Mesodermal cell (in vitro differentiated cells): Measurements from ENCODE around the gene GAMT.

ENCODE experiments used
- H3K27ac ChIP-seq: 2 replicates; pipeline ENCODE4 v1.7.0; 2013; ENCODE audit warnings: mild to moderate bottlenecking, low read depth, low read length, moderate library complexity; ENCODE audit not compliant: severe bottlenecking
- H3K36me3 ChIP-seq: 2 replicates; pipeline ENCODE4 v1.7.1; 2013; ENCODE audit warnings: mild to moderate bottlenecking, low read length, moderate library complexity; ENCODE audit not compliant: control insufficient read depth, insufficient read depth
- H3K4me1 ChIP-seq: one replicate; pipeline ENCODE4 v1.7.1; 2013; ENCODE audit warnings: mild to moderate bottlenecking, low read length; ENCODE audit not compliant: insufficient read depth, control insufficient read depth, poor library complexity, severe bottlenecking
- H3K4me3 ChIP-seq: 2 replicates; pipeline ENCODE4 v1.7.0; 2013; ENCODE audit warnings: low read length, control low read depth, mild to moderate bottlenecking; ENCODE audit not compliant: insufficient read depth, poor library complexity, severe bottlenecking; ENCODE audit errors: extremely low read depth
- H3K9me3 ChIP-seq: 2 replicates; pipeline ENCODE4 v1.7.1; 2013; ENCODE audit warnings: mild to moderate bottlenecking, low read length, moderate library complexity; ENCODE audit not compliant: control insufficient read depth
- WGBS, 2 experiments: methylation state at CpG; one replicate each; pipeline ENCODE4 v1.1.5; 2013; ENCODE audit warnings: missing lambda C conversion rate in 2 of 2; ENCODE audit not compliant: insufficient coverage in 2 of 2; 5-methylcytosine and 5-hydroxymethylcytosine counted together

The GAMT gene

GRCh38 chr19:1432507-1432887 lies 31.2 kb upstream of the GAMT start:
- H3K9me3 ChIP-seq, result no peaks in the 10 kb centered on the region
- no peak overlapping the region for H3K4me3 ChIP-seq
- H3K27ac ChIP-seq, result no peak overlapping the region
- peaks cover 73% of the 10 kb centered on the region for H3K36me3 ChIP-seq
- WGBS, 2 experiments, result 96 to 100% methylated on average over 7 to 11 of the region's 16 CpGs
- H3K4me1 ChIP-seq, result peaks cover 11% of the 10 kb centered on the region

- Histone ChIP-seq H3K9me3 (no peaks in the 10 kb centered on the region), H3K4me1 (peaks cover 11% of the 10 kb centered on the region), H3K4me3 (no peak overlapping the region), H3K36me3 (peaks cover 79% of the 10 kb centered on the region), H3K27ac (no peak overlapping the region)
- WGBS, 2 experiments, result 93 to 98% methylated on average over 19 to 24 of the region's 24 CpGs
These were observed 30.6 kb upstream of the GAMT start for GRCh38 chr19:1431759-1432506.

GRCh38 chr19:1430246-1430645 lies 28.9 kb upstream of the GAMT start:
- peaks cover 90% of the 10 kb centered on the region for H3K36me3 ChIP-seq
- no peak overlapping the region for H3K4me3 ChIP-seq
- peaks cover 11% of the 10 kb centered on the region for H3K4me1 ChIP-seq
- WGBS, 2 experiments, result 96 to 98% methylated on average over 8 of the region's 14 CpGs
- no peaks in the 10 kb centered on the region for H3K9me3 ChIP-seq
- no peak overlapping the region for H3K27ac ChIP-seq

- peaks cover 8% of the 10 kb centered on the region for H3K4me1 ChIP-seq
- H3K4me3 ChIP-seq, result no peak overlapping the region
- 93 to 99% methylated on average over 12 to 14 of the region's 14 CpGs for WGBS, 2 experiments
- H3K9me3 ChIP-seq, result no peaks in the 10 kb centered on the region
- H3K27ac ChIP-seq, result no peak overlapping the region
- H3K36me3 ChIP-seq, result peaks cover 92% of the 10 kb centered on the region
These were observed 28.4 kb upstream of the GAMT start for GRCh38 chr19:1429750-1430149.

- 95 to 98% methylated on average over 41 of the region's 41 CpGs for WGBS, 2 experiments
- Histone ChIP-seq H3K9me3 (no peaks in the 10 kb centered on the region), H3K36me3 (peaks cover 88% of the 10 kb centered on the region), H3K4me1 (peaks cover 8% of the 10 kb centered on the region), H3K4me3 (no peak overlapping the region), H3K27ac (no peak overlapping the region)
These were observed 27.5 kb upstream of the GAMT start for GRCh38 chr19:1428738-1429391.

- no peak overlapping the region for H3K4me3 ChIP-seq
- H3K36me3 ChIP-seq, result peaks cover 88% of the 10 kb centered on the region
- WGBS, 2 experiments, result 96 to 97% methylated on average over 26 to 27 of the region's 27 CpGs
- H3K9me3 ChIP-seq, result no peaks in the 10 kb centered on the region
- H3K4me1 ChIP-seq, result peaks cover 8% of the 10 kb centered on the region
- no peak overlapping the region for H3K27ac ChIP-seq
These were observed 26.0 kb upstream of the GAMT start for GRCh38 chr19:1427221-1427920.

GRCh38 chr19:1426736-1427135 lies 25.4 kb upstream of the GAMT start:
- Histone ChIP-seq H3K27ac (no peak overlapping the region), H3K36me3 (peaks cover 88% of the 10 kb centered on the region)

GRCh38 chr19:1425902-1426301 lies 24.6 kb upstream of the GAMT start:
- Histone ChIP-seq H3K4me3 (no peak overlapping the region), H3K27ac (no peak overlapping the region), H3K9me3 (no peaks in the 10 kb centered on the region), H3K36me3 (peaks cover 90% of the 10 kb centered on the region), H3K4me1 (peaks cover 8% of the 10 kb centered on the region)
- 81 to 97% methylated on average over 9 to 11 of the region's 14 CpGs for WGBS, 2 experiments

More at GRCh38 chr19:1426736-1427135, 25.4 kb upstream of the GAMT start:
- no peaks in the 10 kb centered on the region for H3K9me3 ChIP-seq
- no peak overlapping the region for H3K4me3 ChIP-seq
- H3K4me1 ChIP-seq, result peaks cover 8% of the 10 kb centered on the region
- WGBS, 2 experiments, result 93 to 98% methylated on average over 4 to 6 of the region's 9 CpGs

- WGBS, 2 experiments, result 93 to 97% methylated on average over 28 to 32 of the region's 33 CpGs
- no peaks in the 10 kb centered on the region for H3K9me3 ChIP-seq
- peaks cover 8% of the 10 kb centered on the region for H3K4me1 ChIP-seq
- H3K4me3 ChIP-seq, result no peak overlapping the region
- H3K36me3 ChIP-seq, result peaks cover 94% of the 10 kb centered on the region
- no peak overlapping the region for H3K27ac ChIP-seq
These were observed 23.9 kb upstream of the GAMT start for GRCh38 chr19:1425102-1425837.

GRCh38 chr19:1424192-1424955 lies 23.0 kb upstream of the GAMT start:
- Histone ChIP-seq H3K27ac (no peak overlapping the region), H3K4me3 (no peak overlapping the region), H3K4me1 (peaks cover 3% of the 10 kb centered on the region), H3K36me3 (peaks cover 91% of the 10 kb centered on the region), H3K9me3 (no peaks in the 10 kb centered on the region)
- 91 to 94% methylated on average over 28 to 38 of the region's 42 CpGs for WGBS, 2 experiments
